Kidney epithelial cell (primary cell): ENCODE results near the gene NUSAP1. TPM values are rescaled to one million over a fixed set of nuclear protein-coding genes. Genes with fewer than 3 reads are reported as not detected.

Experiments used
- DNase-seq: peaks from one replicate; pipeline ENCODE4 v3.0.0-alpha.2; 2010; ENCODE audit warnings: low read depth
- H3K27me3 ChIP-seq: 2 replicates; pipeline ENCODE4 v1.6.0; 2011; ENCODE audit warnings: low read length; ENCODE audit not compliant: control insufficient read depth, insufficient read depth
- H3K36me3 ChIP-seq: 2 replicates; pipeline ENCODE4 v1.5.1; 2011; ENCODE audit warnings: low read length; ENCODE audit not compliant: control insufficient read depth, insufficient read depth
- H3K4me3 ChIP-seq: 2 replicates; pipeline ENCODE4 v1.5.1; 2011; ENCODE audit warnings: low read depth, mild to moderate bottlenecking, control low read depth, low read length
- CTCF ChIP-seq: IDR thresholded peaks from 2 replicates; pipeline ENCODE4 v1.5.1; 2011; ENCODE audit warnings: mild to moderate bottlenecking, moderate library complexity, low read length, control low read depth, inconsistent platforms; ENCODE audit not compliant: insufficient read depth, poor library complexity, severe bottlenecking
- total RNA-seq: library from RNA; depleted of rRNA; stranded (reverse); fragments of >200 nt; gene quantifications from 2 replicates; pipeline ENCODE4 v1.2.3, GENCODE V29; 2015

NUSAP1 gene
- total RNA-seq, 1 donor from 2014 or later, result 21.3 TPM

- DNase-seq, result no peak
- Histone ChIP-seq H3K4me3 (peak overlapping the region; percentile 90), H3K36me3 (no peaks in the 10 kb centered on the region), H3K27me3 (no peaks in the 10 kb centered on the region)
- no peak for TF ChIP-seq CTCF
These were observed 1.4 kb upstream of the NUSAP1 start for GRCh38 chr15:41331281-41331680.

GRCh38 chr15:41331833-41332193 is 868 bp upstream of the NUSAP1 start:
- peak; percentile 76 for TF ChIP-seq CTCF

DNA sequence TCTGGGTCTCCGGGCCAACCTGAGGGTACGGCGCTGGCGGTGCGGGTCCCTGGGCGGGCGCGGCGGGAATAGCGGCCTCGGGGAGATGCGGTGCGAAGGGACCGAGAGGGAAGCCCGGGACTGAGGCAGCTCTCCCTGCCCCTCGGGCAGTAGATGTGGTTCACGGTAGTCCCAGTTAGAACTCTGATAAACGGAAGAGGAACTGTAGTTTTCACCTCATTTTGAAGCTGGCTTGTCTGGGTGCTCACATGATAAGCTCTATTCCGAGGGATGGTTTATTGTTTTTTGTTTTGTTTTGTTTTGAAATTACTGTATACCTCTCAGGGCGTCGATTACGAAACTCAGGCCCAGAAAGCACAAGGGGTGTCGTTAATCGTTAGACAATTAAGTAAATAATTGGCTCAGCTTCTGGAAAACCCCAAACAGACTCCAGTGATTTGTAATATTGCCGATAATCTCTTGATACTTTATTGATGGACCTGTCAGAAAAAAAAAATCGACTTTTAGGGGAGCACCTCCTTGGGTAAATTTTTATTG is 413 bp downstream of the NUSAP1 start:
- TF ChIP-seq CTCF, result no peak
- Histone ChIP-seq H3K27me3 (no peaks in the 10 kb centered on the region), H3K36me3 (no peaks in the 10 kb centered on the region), H3K4me3 (peak overlapping the region; percentile 90)
- DNase-seq, result no peak

More at GRCh38 chr15:41331833-41332193, 868 bp upstream of the NUSAP1 start:
- Histone ChIP-seq H3K4me3 (peak overlapping the region; percentile 90), H3K36me3 (no peaks in the 10 kb centered on the region), H3K27me3 (no peaks in the 10 kb centered on the region)
- DNase-seq, result no peak

- no peaks in the 10 kb centered on the region for H3K36me3 ChIP-seq
- DNase-seq, result no peak
- TF ChIP-seq CTCF, result no peak
- no peaks in the 10 kb centered on the region for H3K27me3 ChIP-seq
- H3K4me3 ChIP-seq, result peak overlapping the region; percentile 90
These were observed 1.8 kb downstream of the NUSAP1 start for GRCh38 chr15:41334293-41335120.

DNA sequence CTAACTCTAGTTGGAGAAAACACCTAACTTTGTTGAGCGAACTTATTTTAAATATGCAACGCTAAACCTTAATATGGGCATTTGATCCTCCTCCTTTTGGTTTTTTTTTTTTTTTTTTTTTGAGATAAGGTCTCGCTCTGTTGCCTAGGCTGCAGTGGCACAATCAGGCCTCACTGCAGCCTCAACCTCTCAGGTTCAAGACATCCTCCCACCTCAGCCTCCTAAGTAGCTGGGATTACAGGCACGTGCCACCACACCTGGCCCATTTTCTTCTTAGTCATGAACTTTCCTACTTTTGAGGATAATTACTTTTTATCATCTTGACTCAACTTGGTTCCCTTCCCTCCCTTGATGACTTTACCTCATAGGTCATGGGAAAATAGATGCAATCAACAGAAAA is 3.9 kb downstream of the NUSAP1 start:
- no peak overlapping the region for H3K4me3 ChIP-seq
- no peaks in the 10 kb centered on the region for H3K27me3 ChIP-seq

More for the DNA sequence above, 3.9 kb downstream of the NUSAP1 start:
- no peaks in the 10 kb centered on the region for H3K36me3 ChIP-seq
- DNase-seq, result no peak
- TF ChIP-seq CTCF, result no peak
